Chondrocyte (in vitro differentiated cells): ENCODE measurements around the gene KRAS. TPM values are rescaled to one million over a fixed set of nuclear protein-coding genes. Genes with fewer than 3 reads are reported as not detected.

Experiments used
- DNase-seq: peaks from one replicate; pipeline ENCODE4 v3.0.0; 2021; ENCODE audit warnings: mixed read lengths, low spot score
- H3K27ac Mint-ChIP-seq: one replicate; pipeline ENCODE4 v1.8.0; 2021; ENCODE audit warnings: mild to moderate bottlenecking, moderate library complexity, mixed read lengths; ENCODE audit not compliant: unreplicated experiment
- H3K27me3 Mint-ChIP-seq: 2 replicates; pipeline ENCODE4 v1.8.0; 2021; ENCODE audit warnings: low read depth, mixed read lengths
- H3K36me3 Mint-ChIP-seq: 2 replicates; pipeline ENCODE4 v1.8.0; 2021; ENCODE audit warnings: low read depth, mixed read lengths
- H3K4me1 Mint-ChIP-seq: 2 replicates; pipeline ENCODE4 v1.8.0; 2021; ENCODE audit warnings: low read depth, mild to moderate bottlenecking, mixed read lengths
- H3K4me3 Mint-ChIP-seq: one replicate; pipeline ENCODE4 v1.8.0; 2021; ENCODE audit warnings: mild to moderate bottlenecking, moderate library complexity, mixed read lengths; ENCODE audit not compliant: unreplicated experiment
- H3K9me3 Mint-ChIP-seq: 2 replicates; pipeline ENCODE4 v1.8.0; 2021; ENCODE audit warnings: low read depth, mixed read lengths
- CTCF ChIP-seq: fragments of 200-600 bp; sonication (generic); IDR thresholded peaks from 2 replicates; pipeline ENCODE4 v1.5.0; 2021; ENCODE audit warnings: antibody characterized with exemption, mild to moderate bottlenecking, moderate library complexity
- total RNA-seq: library from RNA; stranded (reverse); gene quantifications from 3 replicates; pipeline ENCODE4 v1.2.1, GENCODE V29; 2021

The KRAS gene
- total RNA-seq, 1 donor from 2014 or later, result 31.7 TPM

- no peak for TF ChIP-seq CTCF
- DNase-seq, result no peak
- Mint-ChIP-seq H3K4me1 (no peaks in the 10 kb centered on the region), H3K27me3 (no peaks in the 10 kb centered on the region), H3K36me3 (no peaks in the 10 kb centered on the region), H3K4me3 (no peak overlapping the region), H3K9me3 (no peaks in the 10 kb centered on the region), H3K27ac (no peak overlapping the region)
Observed at GRCh38 chr12:25256826-25257225, 6.1 kb upstream of the KRAS start.

- H3K27me3 Mint-ChIP-seq, result no peaks in the 10 kb centered on the region
Observed at GRCh38 chr12:25256005-25256404, 5.3 kb upstream of the KRAS start.

GRCh38 chr12:25254271-25254880 lies 3.6 kb upstream of the KRAS start:
- Mint-ChIP-seq H3K4me3 (no peak overlapping the region), H3K9me3 (no peaks in the 10 kb centered on the region), H3K27ac (no peak overlapping the region), H3K36me3 (no peaks in the 10 kb centered on the region), H3K27me3 (no peaks in the 10 kb centered on the region), H3K4me1 (peaks cover 11% of the 10 kb centered on the region)
- DNase-seq, result no peak
- TF ChIP-seq CTCF, result no peak

More at GRCh38 chr12:25256005-25256404, 5.3 kb upstream of the KRAS start:
- Mint-ChIP-seq H3K36me3 (no peaks in the 10 kb centered on the region), H3K4me3 (no peak overlapping the region), H3K27ac (no peak overlapping the region), H3K4me1 (peaks cover 4% of the 10 kb centered on the region), H3K9me3 (no peaks in the 10 kb centered on the region)
- no peak for TF ChIP-seq CTCF
- no peak for DNase-seq

GRCh38 chr12:25253371-25254068 lies 2.8 kb upstream of the KRAS start:
- Mint-ChIP-seq H3K4me1 (peaks cover 16% of the 10 kb centered on the region), H3K4me3 (no peak overlapping the region), H3K36me3 (no peaks in the 10 kb centered on the region), H3K9me3 (no peaks in the 10 kb centered on the region), H3K27ac (no peak overlapping the region), H3K27me3 (no peaks in the 10 kb centered on the region)
- DNase-seq, result no peak
- TF ChIP-seq CTCF, result no peak

- no peaks in the 10 kb centered on the region for H3K27me3 Mint-ChIP-seq
- no peaks in the 10 kb centered on the region for H3K9me3 Mint-ChIP-seq
- H3K4me1 Mint-ChIP-seq, result peaks cover 19% of the 10 kb centered on the region
- TF ChIP-seq CTCF, result no peak
- H3K36me3 Mint-ChIP-seq, result no peaks in the 10 kb centered on the region
- H3K27ac Mint-ChIP-seq, result no peak overlapping the region
- no peak for DNase-seq
- no peak overlapping the region for H3K4me3 Mint-ChIP-seq
Observed at GRCh38 chr12:25252946-25253345, 2.2 kb upstream of the KRAS start.
